Measurements from ENCODE around the gene TNK2. TPM values are rescaled to one million over a fixed set of nuclear protein-coding genes. Genes with fewer than 3 reads are reported as not detected.
A peak's percentile ranks its signal among the peaks of the same experiment; 100 is the strongest.

The TNK2 gene
- total and polyA plus RNA-seq, 2 of the 8 experiments (the other 6 are each of a cell fraction or from before 2014, with no cell fraction given): 10.4 to 33.9 TPM

GRCh38 chr3:195855471-195856409, 52.6 kb downstream of the TNK2 start (continued):
- TF ChIP-seq CTCF (IDR thresholded peaks at IDR 0.05; ENCODE audit: control extremely low read depth in 1 of 3, insufficient read depth in 1 of 3, low read depth in 1 of 3, low read length in 3 of 3): peak; percentile 37 to 44 (median 39)
- TF ChIP-seq SIN3A (conservative IDR thresholded peaks at IDR 0.05 in 1 of 2, IDR thresholded peaks at IDR 0.05 in 1 of 2; ENCODE audit: low read depth in 1 of 2, low read length in 2 of 2): peak; percentile 64 to 79; a peak in 2 of 4 replicates
